Activated T-cell treated with anti-CD3 and anti-CD28 coated beads, Interleukin-2, amount 50 U/mL, for 48 hours (primary cell): ENCODE measurements around the gene P2RY8.
"Not testable (repeated sequence)": the region's sequence is repeated elsewhere in the genome, so short reads cannot be mapped to it uniquely, and the experiment has no call there.

Experiments used
- DNase-seq, 2 experiments: peaks; one replicate each; pipeline ENCODE4 v3.0.0-alpha.2; 2020

The P2RY8 gene

DNA sequence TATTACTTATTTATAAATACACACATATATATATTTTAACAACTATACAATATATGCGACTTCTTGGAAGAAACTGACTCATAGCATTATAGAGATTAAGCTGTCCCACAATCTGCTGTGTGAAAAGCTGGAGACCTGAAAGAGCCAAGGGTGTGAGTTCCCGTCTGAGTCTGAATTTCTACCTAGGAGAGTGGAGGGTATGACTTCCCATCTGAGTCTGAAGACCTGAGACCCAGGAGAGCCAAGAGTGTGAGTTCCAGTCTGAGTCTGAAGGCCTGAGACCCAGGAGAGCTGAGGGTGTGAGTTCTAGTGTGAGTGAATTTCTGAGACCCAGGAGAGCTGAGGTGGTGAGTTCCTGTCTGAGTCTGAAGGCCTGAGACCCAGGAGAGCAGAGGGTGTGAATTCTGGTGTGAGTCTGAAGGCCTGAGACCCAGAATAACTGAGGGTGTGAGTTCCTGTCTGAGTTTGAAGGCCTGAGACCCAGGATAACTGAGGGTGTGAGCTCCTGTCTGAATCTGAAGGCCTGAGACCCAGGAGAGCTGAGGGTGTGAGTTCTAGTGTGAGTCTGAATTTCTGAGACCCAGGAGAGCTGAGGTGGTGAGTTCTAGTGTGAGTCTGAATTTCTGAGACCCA, 8.9 kb upstream of the P2RY8 start:
- DNase-seq: peak in 1 of 2 experiments; percentile 19

DNA sequence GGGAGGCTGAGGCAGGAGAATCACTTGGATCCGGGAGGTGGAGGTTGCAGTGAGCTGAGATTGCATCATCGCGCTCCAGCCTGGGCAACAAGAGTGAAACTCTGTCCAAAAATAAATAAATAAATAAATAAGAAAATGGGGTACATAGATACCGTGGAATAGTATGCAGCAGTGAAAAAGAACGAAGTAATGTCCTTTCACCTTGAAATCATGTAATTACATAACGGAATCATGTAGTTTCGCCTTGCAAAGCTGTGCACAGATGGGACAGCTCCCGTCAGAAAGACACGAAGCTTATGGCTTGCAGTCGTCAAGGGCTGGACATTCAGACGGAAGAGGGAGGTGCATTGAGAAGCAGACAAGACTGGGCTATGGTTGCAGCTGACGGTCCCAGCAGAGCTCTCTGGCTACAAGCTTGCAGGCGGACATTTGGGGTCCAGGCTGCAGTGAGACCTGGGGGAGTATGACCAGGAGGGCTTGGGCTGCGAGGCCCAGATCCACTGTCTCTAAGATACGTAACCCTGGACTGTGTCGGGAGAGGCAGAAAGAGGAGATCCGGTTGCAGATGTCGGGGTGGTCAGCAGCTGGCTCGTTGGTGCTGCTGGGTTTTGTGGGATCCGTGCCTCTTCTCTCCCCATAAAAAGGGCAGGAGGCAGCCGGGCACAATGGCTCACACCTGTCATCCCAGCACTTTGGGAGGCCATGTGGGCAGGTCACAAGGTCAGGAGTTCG, 6.2 kb upstream of the P2RY8 start:
- DNase-seq: peak; percentile 5 to 12

DNA sequence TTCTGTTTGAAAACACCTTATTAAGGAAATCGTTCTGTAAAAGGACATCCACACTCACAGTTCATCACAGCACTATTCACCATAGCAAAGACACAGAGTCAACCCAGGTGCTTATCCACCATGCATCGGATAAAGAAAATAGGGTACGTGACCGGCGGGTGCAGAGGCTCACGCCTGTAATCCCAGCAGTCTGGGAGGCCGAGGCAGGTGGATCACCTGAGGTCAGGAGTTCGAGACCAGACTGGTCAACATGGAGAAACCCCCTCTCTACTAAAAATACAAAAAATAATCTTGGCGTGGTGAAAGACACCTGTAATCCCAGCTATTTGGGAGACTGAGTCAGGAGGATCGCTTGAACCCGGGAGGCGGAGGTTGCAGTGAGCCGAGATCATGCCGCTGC, 2.2 kb upstream of the P2RY8 start:
- peak in 1 of 2 experiments; percentile 12 for DNase-seq

DNA sequence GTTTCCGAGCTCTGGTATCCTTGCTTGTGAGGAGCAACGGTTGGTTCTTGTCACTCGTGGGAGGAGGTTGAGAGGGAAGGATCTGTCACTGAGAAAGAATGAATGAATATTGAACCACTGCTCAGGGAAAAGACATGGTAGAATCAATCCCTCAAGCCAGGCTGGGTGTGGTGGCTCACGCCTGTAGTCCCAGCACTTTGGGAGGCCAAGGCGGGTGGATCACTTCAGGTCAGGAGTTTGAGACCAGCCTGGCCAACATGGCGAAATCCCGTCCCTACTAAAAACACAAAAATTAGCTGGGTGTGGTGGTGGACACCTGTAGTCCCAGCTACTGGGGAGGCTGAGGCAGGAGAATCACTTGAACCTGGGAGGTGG, 718 bp upstream of the P2RY8 start:
- not testable (repeated sequence) for DNase-seq

DNA sequence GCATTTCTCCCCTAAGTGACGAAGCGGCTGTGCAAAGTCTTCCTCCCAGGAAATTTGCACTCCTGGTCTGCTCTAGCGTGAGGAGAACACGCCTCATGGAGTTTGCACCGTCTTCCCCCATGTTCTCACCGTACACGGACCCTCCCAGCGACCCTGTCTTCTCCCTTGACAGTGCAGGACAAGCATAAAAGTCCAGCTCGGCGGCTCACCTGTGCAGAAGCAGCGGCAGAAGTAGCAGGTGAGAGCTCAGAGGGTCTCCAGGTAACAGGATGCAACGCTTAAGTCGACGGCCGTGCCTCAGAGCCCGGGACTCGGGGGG, 314 bp downstream of the P2RY8 start:
- no peak for DNase-seq

DNA sequence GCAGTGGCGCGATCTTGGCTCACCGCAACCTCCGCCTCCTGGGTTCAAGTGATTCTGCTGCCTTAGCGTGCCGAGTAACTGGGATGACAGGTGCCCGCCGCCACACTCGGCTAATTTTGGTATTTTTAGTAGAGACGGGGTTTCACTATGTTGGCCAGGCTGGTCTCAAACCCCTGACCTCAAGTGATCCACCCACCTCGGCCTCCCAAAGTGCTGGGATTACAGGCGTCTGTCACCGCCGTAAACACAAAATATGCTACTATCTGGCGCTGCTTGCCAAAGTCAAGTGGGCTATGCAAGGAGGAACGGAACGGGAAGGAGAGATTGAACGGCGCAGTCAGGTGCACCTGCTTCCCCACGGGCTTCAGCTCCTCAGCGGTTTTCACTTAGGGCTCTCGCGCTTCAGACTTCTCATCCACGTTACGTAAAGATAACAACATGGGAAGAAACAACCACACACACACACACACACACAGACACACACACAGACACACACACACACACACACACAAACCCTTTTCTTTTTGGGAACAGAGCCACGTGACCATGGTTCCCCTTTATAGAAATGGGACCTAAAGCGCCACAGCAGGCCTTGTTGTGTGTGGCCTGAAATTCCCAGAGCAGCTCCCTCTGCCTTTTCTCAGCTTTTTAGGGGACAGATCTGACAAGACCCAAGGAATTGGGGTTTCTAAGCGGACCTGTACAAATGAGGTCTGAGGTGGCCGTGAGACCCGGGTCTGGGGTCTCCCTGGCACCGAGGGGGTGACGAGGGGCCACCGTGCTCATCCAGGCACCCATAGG, 1.5 kb downstream of the P2RY8 start:
- DNase-seq: peak; percentile 79 to 80

DNA sequence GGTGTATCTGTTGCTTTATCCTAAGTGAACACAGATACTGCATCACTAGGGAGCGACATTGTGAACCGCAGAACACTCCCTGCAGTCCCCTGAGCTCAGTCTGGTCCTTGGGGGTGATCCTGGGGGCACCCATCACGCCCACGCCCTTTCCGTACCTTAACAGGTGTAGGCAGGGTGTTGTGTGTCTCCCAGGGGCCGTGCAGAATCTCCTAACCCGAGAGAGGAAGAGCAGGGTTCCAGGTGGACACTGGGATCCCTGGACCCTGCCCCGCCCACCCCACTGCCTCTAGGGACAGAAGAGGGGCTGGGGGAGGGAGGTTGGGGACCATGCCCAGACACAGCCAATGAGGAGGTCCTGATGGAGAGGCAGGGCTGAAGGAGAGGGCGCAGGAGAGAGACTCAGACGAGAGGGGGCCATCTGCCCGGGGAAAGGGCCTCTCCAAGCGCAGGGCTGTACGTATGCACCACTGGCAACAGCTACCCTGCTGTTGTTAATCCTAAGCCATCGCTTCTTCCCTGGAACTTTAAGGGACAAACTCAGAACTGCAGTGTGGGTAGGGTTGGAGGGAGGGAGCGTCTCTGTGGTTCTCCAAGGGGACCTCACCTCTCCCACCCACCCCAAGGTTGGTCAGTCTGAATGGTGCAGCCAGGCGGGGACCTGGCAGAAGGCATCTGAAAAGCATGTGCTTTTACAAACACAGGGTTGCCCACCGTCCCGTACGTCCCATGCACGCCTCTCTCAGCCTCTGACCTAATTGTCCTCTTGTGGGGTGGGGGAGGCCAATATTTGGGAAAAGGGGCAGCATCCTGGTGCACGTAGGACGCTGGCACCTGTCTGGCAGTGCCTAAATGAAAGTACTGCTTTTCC, 2.5 kb downstream of the P2RY8 start:
- peak; percentile 74 to 75 for DNase-seq

DNA sequence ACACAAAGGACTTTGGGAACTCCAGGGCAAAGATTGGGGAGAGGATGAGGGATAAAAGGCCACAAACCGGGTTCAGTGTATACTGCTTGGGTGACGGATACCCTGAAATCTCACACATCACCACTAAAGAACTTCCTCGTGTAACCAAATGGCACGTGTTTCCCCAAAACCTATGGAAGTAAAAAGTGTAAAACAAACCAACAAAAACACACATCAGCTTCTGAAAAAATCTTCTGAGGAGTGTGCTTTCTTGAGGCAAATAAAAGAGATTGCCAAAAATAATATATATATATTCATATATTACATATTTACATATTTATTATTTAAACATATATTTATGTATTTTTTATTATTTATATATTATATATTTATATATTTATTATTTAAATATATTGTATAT, 3.9 kb downstream of the P2RY8 start:
- DNase-seq: no peak

DNA sequence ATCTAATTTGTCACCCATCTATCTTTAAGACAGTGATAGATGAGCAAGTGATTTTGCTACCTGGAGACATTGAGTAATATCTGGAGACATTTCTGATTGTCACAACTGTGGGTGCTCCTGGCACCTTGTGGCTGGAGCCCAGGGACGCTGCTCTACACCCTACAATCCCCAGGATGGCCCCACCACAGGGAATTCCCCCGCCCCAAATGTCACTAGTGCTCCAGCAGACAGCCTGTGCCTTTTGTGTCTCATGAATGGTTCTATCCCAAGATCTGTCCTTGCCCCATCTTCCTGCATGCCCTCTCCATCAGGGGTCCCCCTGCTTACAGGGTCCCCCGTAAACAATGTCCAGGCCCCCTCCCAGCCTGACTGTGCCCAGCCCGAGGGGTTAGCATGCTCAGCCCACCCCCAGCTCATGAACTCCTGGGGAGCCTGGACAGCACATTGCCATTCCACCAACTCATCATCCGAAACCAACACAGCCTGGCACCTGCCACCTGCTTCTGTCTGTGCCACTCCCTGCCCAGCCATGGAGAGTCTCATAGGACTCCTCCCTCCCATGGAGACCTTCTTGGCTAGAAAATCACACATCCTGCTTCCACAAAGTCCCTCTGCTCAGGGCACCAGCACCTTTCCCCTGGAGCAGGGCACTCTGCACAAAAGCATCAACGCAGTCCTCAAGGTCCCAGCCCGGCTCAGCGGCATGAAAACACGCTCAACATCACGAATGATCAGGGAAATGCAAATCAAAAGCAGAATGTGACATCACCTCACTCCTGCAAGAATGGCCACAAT, 5.7 kb downstream of the P2RY8 start:
- peak; percentile 53 to 63 for DNase-seq

DNA sequence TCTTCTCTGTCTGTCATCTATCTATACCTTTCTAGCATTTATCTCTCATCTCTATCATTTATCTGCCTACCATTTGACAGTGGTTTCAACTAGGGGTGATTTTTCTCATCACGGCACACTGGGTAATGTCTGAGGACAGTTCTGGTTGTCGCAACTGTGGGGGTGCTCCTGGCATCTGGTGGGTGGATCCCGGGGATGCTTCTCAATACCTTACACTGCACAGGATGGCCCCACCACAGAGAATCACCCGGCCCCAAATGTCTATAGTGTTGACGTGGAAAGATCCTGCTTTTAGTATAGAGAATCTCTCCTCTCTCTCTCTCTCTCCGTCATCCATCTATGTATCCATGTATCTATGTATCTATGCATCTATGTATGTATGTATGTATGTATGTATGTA, 7.2 kb downstream of the P2RY8 start:
- DNase-seq: peak; percentile 27 to 33

DNA sequence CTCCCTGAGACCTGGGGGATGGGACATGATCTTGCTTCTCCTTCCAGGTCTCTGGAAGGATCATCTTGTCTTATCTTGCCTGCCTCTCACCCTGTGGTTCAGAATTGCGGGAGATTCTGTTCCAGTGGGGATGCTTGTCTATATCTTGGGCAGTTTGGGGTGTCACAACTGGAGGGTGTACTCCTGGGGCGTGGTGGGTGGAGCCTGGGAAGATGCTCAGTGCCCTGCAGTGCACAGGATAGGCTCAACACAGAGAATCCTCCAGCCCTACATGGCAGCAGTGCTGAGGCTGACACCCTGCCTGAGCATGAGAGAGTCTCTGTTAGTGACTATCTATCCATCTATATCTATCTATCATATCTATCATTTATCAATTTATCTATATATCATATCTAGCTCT, 7.7 kb downstream of the P2RY8 start:
- peak; percentile 32 for DNase-seq

DNA sequence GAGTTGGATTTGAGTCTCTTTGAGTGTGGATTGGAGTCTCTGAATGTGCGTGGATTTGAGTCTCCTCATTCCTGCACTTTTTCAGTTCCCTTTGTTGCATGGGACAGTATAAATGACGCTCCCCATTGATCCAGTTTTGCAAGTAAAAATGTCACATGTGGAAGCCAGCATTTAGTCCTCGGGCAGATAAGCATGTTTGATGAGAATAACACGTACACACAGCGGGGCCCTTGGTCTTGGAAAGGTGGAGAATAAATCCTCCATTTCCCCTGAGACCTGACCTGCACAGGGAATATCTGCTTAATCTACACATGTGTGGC, 8.1 kb downstream of the P2RY8 start:
- DNase-seq: peak; percentile 31 to 36

DNA sequence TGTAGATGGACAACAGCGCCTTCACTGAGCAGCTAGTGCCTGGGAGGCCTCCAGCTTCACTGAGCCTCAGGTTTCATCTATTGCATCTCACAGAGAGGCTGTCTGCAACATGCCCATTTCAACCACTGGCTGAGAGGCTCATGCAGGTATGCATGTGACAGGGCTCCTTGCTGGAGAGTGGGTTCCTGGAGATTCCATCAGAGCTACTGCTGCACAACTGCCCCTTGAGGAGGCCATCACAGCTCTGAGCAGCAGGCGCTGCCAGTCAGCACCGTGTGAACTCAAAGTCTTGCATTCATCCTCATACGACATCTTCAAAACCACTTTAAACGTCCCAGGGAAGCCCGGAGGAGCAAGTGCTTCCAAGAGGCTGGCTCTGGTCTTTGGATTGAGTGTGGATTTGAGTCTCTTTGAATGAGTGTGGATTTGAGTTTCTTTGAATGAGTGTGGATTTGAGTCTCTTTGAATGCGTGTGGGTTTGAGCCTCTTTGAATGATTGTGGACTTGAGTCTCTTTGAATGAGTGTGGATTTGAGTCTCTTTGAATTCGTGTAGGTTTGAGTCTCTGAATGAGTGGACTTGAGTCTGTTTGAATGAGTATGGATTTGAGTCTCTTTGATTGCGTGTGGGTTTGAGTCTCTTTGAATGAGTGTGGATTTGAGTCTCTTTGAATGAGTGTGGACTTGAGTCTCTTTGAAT, 8.7 kb downstream of the P2RY8 start:
- DNase-seq: peak; percentile 58 to 62

DNA sequence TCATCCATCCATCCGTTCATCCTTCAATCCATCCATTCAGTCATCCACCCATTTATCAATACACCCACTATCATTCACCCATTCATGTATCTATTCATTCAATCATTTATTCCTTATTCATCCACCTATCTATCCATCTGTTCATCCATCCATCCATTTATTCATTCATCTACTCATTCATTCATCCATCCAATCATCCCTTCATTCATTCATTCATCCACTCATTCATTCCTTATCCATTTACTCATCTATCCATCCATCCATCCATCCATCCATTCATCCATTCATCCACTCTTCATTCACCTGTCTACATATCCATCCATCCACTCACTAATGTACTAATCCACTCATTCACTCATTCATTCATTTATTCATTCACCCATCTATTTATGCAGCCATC, 9.5 kb downstream of the P2RY8 start:
- no peak for DNase-seq

DNA sequence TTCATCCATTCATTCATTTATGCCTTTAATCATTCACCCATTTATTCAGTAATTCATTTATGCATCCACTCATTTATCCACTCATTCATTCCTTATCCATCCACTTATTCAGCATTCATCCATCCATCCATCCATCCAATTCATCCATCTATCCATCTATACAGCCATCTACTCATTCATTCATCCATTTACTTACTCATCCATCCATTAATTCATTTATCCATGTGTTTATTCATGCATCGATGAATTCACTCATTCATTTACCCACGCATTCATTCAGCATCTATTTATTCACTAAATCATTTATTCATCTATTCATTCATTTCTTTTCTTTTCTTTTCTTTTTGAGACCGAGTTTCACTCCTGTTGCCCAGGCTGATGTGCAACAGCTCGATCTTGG, 10.4 kb downstream of the P2RY8 start:
- no peak for DNase-seq

DNA sequence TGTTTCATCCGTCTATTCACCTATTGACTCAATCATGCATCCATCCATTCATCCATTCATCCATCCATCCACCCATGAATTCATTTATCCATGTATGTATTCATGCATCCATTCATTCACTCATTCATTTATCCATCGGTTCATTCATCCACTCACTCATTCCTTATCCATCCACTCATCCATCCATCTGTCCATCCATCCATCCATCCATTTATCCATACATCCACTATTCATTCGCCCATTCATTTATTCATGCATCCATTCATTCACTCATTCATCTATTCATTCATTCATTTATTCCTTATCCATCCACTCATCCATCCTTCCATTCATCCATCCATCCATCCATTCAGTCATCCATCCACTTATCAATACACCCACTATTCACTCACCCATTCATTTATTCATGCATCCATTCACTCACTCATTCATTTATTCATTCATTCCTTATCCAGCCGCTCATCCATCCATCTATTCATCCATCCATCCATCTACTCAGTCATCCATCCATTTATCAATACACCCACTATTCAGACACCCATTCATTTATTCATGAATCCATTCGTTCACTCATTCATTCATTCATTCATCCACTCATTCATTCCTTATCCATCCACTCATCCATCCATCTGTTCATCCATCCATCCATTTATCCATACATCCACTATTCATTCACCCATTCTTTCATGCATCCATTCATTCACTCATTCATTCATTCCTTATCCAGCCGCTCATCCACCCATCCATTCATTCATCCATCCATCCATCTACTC, 11.2 kb downstream of the P2RY8 start:
- no peak for DNase-seq

DNA sequence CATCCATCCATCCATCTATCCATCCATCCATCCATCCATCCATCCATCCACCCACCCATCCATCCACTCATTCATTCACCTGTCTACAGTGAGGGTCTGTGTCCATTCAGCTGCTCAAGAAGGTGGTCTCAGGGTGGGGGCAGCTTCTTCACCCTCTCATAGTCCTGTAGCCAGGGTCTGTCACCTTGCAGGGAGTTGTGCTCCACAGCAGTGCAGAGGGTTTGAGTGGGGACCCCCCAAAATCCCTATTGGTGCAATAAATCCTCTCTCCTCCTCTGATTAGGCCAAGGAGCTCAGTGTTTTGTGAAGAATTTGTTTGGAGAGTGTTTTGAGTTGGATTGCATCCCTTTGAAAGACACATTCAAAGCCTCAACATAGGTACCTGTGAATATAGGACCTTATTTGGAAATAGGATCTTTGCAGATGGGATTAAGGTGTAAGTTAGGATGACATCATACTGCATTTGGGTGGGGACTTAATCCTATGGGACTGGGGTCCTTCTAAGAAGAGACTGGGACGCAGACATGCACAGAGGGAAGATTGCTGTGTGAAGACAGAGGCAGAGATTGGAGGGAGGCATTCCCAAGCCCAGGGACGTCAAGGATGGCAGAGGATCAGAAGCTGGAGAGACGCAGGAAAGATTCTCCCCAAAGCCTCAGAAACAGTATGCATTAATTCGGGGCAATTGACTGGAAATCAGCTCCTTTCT, 12.0 kb downstream of the P2RY8 start:
- peak; percentile 15 to 18 for DNase-seq

DNA sequence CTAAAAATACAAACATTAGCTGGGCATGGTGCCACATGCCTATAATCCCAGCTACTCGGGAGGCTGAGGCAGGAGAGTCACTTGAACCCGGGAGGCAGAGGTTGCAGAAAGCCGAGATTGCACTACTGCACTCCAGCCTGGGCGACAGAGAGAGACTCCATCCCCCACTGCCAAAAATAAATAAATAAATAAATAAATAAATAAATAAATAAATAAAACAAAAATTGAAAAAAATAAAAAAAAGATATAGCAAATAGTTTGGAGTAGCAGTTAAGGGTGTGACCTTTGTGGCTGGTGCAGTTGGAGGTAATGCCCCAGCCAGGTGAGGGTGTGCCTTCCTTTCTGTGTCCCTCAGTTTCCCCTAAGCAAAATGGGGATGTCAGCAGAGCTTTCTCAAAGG, 14.1 kb downstream of the P2RY8 start:
- DNase-seq: peak in 1 of 2 experiments; percentile 7

DNA sequence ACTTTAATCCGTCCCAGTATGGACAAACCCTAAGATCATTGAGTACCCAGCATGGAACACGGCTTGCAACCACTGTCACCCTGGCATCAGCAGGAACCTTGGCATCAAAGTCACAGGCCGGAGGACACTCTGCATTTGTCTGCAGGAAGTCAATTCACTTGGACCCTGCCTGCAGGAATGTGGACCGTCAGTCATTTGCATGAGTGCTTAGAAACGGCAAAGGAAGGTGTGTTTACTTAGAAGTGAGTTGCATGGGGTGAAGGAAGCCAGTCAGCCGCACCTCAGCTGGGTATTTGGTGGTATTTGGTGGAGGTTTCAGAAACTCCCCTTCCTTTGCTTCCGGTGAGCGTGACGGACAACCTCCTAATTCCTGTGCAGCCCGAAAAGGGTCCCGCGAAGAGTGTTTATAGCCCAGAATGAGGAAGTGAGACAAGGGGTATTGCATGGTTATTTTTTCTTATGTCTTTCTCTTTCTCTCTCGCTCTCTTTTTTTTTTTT, 15.5 kb downstream of the P2RY8 start:
- peak; percentile 67 to 70 for DNase-seq

DNA sequence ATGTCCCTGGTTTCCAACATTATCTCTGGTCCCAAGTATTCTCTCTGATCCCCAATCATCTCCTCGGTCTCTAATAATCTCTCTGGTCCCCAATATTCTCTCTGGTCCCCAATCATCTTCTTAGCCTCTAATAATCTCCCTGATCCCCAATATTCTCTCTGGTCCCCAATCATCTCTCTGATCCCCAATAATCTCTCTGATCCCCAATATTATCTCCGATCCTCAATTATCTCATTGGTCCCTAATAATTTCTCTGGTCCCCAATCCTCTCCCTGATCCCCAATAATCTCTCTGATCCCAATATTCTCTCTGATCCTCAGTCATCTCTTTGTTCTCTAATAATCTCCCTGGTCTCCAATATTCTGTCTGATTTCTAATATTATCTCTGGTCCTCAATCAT, 16.6 kb downstream of the P2RY8 start:
- no peak for DNase-seq
